Measurements from ENCODE around the gene ABCD2. TPM values are rescaled to one million over a fixed set of nuclear protein-coding genes. Genes with fewer than 3 reads are reported as not detected.

ABCD2 gene
- total and polyA plus RNA-seq, 8 donors, result 0.08 to 0.52 (median 0.13) TPM

- no peaks in the 10 kb centered on the region for H3K9me3 ChIP-seq
- no peaks in the 10 kb centered on the region for H3K4me1 ChIP-seq
- no peaks in the 10 kb centered on the region for H3K36me3 ChIP-seq
- no peak overlapping the region for H3K4me3 ChIP-seq
- no peak for DNase-seq
- H3K27ac ChIP-seq, result no peak overlapping the region
- intact Hi-C loops (cut with DNase I), result no loop called here
- ATAC-seq, result no peak
- no peak for TF ChIP-seq CTCF (IDR thresholded peaks at IDR 0.05)
- no peaks in the 10 kb centered on the region for H3K27me3 ChIP-seq
Measured at GRCh38 chr12:39592295-39592694, 27.3 kb downstream of the ABCD2 start.

GRCh38 chr12:39588348-39588747, 31.3 kb downstream of the ABCD2 start:
- Histone ChIP-seq H3K4me1 (no peaks in the 10 kb centered on the region), H3K36me3 (no peaks in the 10 kb centered on the region), H3K9me3 (no peaks in the 10 kb centered on the region), H3K27me3 (no peaks in the 10 kb centered on the region), H3K27ac (no peak overlapping the region), H3K4me3 (no peak overlapping the region)
- DNase-seq (no peak), ATAC-seq (no peak)
- no peak for TF ChIP-seq CTCF (IDR thresholded peaks at IDR 0.05)
- intact Hi-C loops (cut with DNase I), result no loop called here

- ATAC-seq (peak; percentile 26), DNase-seq (peak in 1 of 4 donors; percentile 7)
- Histone ChIP-seq H3K36me3 (no peaks in the 10 kb centered on the region), H3K9me3 (no peaks in the 10 kb centered on the region), H3K27me3 (no peaks in the 10 kb centered on the region), H3K27ac (no peak overlapping the region), H3K4me3 (no peak overlapping the region), H3K4me1 (no peaks in the 10 kb centered on the region)
- intact Hi-C loops (cut with DNase I), result no loop called here
- no peak for TF ChIP-seq CTCF (IDR thresholded peaks at IDR 0.05)
Measured at GRCh38 chr12:39587225-39587624, 32.4 kb downstream of the ABCD2 start.

GRCh38 chr12:39586816-39587215, 32.8 kb downstream of the ABCD2 start:
- no peak overlapping the region for H3K27ac ChIP-seq
- H3K4me3 ChIP-seq, result no peak overlapping the region
- ATAC-seq, result no peak
- TF ChIP-seq CTCF (IDR thresholded peaks at IDR 0.05), result no peak
- intact Hi-C loops (cut with DNase I), result no loop called here
- H3K27me3 ChIP-seq, result no peaks in the 10 kb centered on the region
- H3K4me1 ChIP-seq, result no peaks in the 10 kb centered on the region
- H3K9me3 ChIP-seq, result no peaks in the 10 kb centered on the region
- no peaks in the 10 kb centered on the region for H3K36me3 ChIP-seq
- peak in 2 of 4 donors; percentile 20 to 27 for DNase-seq

- DNase-seq (no peak), ATAC-seq (no peak)
- intact Hi-C loops (cut with DNase I), result no loop called here
- no peak overlapping the region for H3K27ac ChIP-seq
- no peaks in the 10 kb centered on the region for H3K36me3 ChIP-seq
- H3K27me3 ChIP-seq, result no peaks in the 10 kb centered on the region
- no peaks in the 10 kb centered on the region for H3K4me1 ChIP-seq
- no peaks in the 10 kb centered on the region for H3K9me3 ChIP-seq
- TF ChIP-seq CTCF (IDR thresholded peaks at IDR 0.05), result no peak
- H3K4me3 ChIP-seq, result no peak overlapping the region
Measured at GRCh38 chr12:39581592-39581991, 38.0 kb downstream of the ABCD2 start.

Measured in left lung (tissue), 10 donors.